ENCODE results near the gene ASPSCR1.

DNA sequence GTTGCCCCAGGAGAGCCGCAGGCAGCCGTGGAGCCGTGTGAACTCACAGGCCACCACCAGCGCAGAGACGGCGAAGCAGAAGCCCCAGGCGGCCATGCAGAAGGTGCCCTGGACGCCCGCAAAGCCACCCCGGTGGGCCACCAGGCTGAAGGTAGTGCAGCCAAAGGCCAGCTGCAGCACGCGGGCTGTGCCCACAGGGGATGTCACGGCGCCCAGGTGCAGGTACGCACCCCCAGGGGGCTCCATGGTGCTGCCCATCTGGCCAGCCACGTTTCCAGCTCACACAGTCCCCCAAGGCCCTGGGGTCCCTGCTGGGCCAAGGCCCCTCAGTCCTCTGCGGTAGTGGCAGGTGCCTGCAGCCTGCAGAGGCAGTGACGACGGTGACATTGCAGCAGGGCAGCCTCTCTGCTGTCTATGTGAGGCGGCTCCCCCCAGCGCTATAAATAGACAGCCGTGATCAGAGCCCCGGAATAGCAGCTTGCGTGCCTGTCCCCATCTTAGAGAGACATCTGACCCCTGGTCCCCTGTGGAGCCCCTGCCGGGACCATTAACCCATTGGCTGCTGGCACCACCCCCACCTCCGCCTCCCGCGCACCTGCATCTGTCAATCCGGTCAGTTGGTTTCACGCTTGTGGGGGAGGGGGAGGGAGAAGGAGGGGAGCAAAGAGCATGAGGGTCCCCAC, 35.8 kb upstream of the ASPSCR1 start:
- TF ChIP-seq GLIS3 (CRISPR knock-in tag; IDR thresholded peaks at IDR 0.05) (no peak), ZNF565 (CRISPR knock-in tag; conservative IDR thresholded peaks at IDR 0.05; ENCODE audit: low read depth) (no peak), ZFP30 (CRISPR knock-in tag; IDR thresholded peaks at IDR 0.05) (no peak), BACH2 (CRISPR knock-in tag; IDR thresholded peaks at IDR 0.05; ENCODE audit: borderline replicate concordance) (no peak), OSR1 (CRISPR knock-in tag; IDR thresholded peaks at IDR 0.05) (no peak), ZFP3 (CRISPR knock-in tag; IDR thresholded peaks at IDR 0.05) (no peak), PPARA (CRISPR knock-in tag; IDR thresholded peaks at IDR 0.05; ENCODE audit: borderline replicate concordance) (no peak), ARNTL (CRISPR knock-in tag; IDR thresholded peaks at IDR 0.05; ENCODE audit: borderline replicate concordance, low read depth) (no peak), TOX (CRISPR knock-in tag; IDR thresholded peaks at IDR 0.05; ENCODE audit: borderline replicate concordance) (no peak)
- TF ChIP-seq, protein P1, sequence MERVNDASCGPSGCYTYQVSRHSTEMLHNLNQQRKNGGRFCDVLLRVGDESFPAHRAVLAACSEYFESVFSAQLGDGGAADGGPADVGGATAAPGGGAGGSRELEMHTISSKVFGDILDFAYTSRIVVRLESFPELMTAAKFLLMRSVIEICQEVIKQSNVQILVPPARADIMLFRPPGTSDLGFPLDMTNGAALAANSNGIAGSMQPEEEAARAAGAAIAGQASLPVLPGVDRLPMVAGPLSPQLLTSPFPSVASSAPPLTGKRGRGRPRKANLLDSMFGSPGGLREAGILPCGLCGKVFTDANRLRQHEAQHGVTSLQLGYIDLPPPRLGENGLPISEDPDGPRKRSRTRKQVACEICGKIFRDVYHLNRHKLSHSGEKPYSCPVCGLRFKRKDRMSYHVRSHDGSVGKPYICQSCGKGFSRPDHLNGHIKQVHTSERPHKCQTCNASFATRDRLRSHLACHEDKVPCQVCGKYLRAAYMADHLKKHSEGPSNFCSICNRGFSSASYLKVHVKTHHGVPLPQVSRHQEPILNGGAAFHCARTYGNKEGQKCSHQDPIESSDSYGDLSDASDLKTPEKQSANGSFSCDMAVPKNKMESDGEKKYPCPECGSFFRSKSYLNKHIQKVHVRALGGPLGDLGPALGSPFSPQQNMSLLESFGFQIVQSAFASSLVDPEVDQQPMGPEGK (CRISPR knock-in tag; IDR thresholded peaks at IDR 0.05; ENCODE audit: borderline replicate concordance), result no peak
- TF ChIP-seq, protein P2, sequence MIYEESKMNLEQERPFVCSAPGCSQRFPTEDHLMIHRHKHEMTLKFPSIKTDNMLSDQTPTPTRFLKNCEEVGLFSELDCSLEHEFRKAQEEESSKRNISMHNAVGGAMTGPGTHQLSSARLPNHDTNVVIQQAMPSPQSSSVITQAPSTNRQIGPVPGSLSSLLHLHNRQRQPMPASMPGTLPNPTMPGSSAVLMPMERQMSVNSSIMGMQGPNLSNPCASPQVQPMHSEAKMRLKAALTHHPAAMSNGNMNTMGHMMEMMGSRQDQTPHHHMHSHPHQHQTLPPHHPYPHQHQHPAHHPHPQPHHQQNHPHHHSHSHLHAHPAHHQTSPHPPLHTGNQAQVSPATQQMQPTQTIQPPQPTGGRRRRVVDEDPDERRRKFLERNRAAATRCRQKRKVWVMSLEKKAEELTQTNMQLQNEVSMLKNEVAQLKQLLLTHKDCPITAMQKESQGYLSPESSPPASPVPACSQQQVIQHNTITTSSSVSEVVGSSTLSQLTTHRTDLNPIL (CRISPR knock-in tag; IDR thresholded peaks at IDR 0.05; ENCODE audit: low read depth), result no peak
- TF ChIP-seq, protein P3, sequence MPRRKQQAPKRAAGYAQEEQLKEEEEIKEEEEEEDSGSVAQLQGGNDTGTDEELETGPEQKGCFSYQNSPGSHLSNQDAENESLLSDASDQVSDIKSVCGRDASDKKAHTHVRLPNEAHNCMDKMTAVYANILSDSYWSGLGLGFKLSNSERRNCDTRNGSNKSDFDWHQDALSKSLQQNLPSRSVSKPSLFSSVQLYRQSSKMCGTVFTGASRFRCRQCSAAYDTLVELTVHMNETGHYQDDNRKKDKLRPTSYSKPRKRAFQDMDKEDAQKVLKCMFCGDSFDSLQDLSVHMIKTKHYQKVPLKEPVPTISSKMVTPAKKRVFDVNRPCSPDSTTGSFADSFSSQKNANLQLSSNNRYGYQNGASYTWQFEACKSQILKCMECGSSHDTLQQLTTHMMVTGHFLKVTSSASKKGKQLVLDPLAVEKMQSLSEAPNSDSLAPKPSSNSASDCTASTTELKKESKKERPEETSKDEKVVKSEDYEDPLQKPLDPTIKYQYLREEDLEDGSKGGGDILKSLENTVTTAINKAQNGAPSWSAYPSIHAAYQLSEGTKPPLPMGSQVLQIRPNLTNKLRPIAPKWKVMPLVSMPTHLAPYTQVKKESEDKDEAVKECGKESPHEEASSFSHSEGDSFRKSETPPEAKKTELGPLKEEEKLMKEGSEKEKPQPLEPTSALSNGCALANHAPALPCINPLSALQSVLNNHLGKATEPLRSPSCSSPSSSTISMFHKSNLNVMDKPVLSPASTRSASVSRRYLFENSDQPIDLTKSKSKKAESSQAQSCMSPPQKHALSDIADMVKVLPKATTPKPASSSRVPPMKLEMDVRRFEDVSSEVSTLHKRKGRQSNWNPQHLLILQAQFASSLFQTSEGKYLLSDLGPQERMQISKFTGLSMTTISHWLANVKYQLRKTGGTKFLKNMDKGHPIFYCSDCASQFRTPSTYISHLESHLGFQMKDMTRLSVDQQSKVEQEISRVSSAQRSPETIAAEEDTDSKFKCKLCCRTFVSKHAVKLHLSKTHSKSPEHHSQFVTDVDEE (CRISPR knock-in tag; IDR thresholded peaks at IDR 0.05), result no peak
